ENCODE measurements around the gene OR4C15. TPM values are rescaled to one million over a fixed set of nuclear protein-coding genes. Genes with fewer than 3 reads are reported as not detected.

OR4C15 gene
- not detected for total RNA-seq
- polyA plus RNA-seq (ENCODE audit: insufficient read depth in 1 of 8, insufficient read length in 8 of 8, low replicate concordance in 1 of 8), result not detected
- long read RNA-seq, donor 1, result 0 reads
- long read RNA-seq, donor 2, result 0 reads
- long read RNA-seq, donor 3, result 0 reads
- long read RNA-seq, donor 4, result 0 reads
- long read RNA-seq, donor 5, result 0 reads
- long read RNA-seq, donor 6, result 0 reads
- long read RNA-seq, donor 7, result 0 reads
- long read RNA-seq, donor 8, result 0 reads
- long read RNA-seq, donor 9, result 0 reads
- long read RNA-seq, donor 10, result 0 reads
- long read RNA-seq, donor 11, result 0 reads

DNA sequence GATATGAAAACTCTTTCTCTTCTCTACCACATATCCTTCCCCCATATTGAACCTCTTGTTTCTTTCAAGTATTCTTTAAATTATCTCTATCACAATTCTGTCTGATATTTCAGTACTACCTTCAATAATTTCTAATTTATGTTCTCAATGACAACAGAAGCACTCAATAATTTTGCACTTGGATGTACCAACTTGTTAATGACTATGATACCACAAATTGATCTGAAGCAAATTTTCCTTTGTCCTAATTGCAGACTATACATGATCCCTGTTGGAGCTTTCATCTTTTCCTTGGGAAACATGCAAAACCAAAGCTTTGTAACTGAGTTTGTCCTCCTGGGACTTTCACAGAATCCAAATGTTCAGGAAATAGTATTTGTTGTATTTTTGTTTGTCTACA lies at the start of gene OR4C15:
Gene OR4C15 (plus strand): TSS at position 301 of the 400 bp plus-strand sequence. CDS start 0 bp downstream, at position 301.
- no peak within 1 kb of the TSS for H3K4me3 ChIP-seq (ENCODE audit: low read length)
- H3K4me1 ChIP-seq (ENCODE audit: control insufficient read depth, insufficient read depth, low read length), result no peaks in the 10 kb centered on the region
- H3K9me3 ChIP-seq (replicated peaks; ENCODE audit: control insufficient read depth, low read depth, low read length), result peaks cover 47% of the 10 kb centered on the region

DNA sequence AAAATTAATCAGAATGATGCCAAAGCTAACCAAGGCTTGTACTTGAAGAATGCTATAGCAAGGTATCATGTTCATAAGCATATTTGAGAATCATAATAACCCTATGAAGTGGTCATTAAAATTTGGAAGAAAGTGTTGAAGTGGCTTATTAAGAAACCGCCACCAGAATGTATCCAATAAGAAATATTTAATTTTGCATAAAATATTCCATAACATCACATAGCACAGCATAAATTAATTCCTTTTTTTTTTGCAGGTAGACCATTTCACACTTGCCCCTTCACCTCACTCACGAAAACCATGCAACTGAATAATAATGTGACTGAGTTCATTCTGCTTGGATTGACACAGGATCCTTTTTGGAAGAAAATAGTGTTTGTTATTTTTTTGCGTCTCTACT lies 17.6 kb downstream of the OR4C15 start, which contains the start of gene OR4C16:
Gene OR4C16 (plus strand): TSS at position 301 of the 400 bp plus-strand sequence. CDS start 0 bp downstream, at position 301.
- DNase-seq, result no peak
- peaks cover 22% of the 10 kb centered on the region for H3K9me3 ChIP-seq (replicated peaks; ENCODE audit: control insufficient read depth, low read depth, low read length)
- no peak within 1 kb of the TSS for H3K27ac ChIP-seq (ENCODE audit: low read length)
- H3K4me1 ChIP-seq (ENCODE audit: control insufficient read depth, insufficient read depth, low read length), result no peaks in the 10 kb centered on the region
- no peaks in the 10 kb centered on the region for H3K27me3 ChIP-seq (ENCODE audit: control insufficient read depth, insufficient read depth, low read length)
- WGBS (ENCODE audit: insufficient coverage), result no CpG with 5 or more reads among the region's 3 CpGs
- no peaks in the 10 kb centered on the region for H3K36me3 ChIP-seq (ENCODE audit: control insufficient read depth, insufficient read depth, low read length)
- no peak within 1 kb of the TSS for H3K4me3 ChIP-seq (ENCODE audit: low read length)

More for the DNA sequence above, at the start of gene OR4C15:
- Histone ChIP-seq H3K36me3 (ENCODE audit: control insufficient read depth, insufficient read depth, low read length) (no peaks in the 10 kb centered on the region), H3K27ac (ENCODE audit: low read length) (no peak within 1 kb of the TSS), H3K27me3 (ENCODE audit: control insufficient read depth, insufficient read depth, low read length) (no peaks in the 10 kb centered on the region)
- DNase-seq, result no peak

DNA sequence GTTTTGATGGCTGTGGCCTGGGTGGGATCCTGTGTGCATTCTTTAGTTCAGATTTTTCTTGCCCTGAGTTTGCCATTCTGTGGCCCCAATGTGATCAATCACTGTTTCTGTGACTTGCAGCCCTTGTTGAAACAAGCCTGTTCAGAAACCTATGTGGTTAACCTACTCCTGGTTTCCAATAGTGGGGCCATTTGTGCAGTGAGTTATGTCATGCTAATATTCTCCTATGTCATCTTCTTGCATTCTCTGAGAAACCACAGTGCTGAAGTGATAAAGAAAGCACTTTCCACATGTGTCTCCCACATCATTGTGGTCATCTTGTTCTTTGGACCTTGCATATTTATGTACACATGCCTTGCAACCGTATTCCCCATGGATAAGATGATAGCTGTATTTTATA lies 18.3 kb downstream of the OR4C15 start:
- DNase-seq, result no peak
- Histone ChIP-seq H3K4me3 (ENCODE audit: low read length) (no peak overlapping the region), H3K36me3 (ENCODE audit: control insufficient read depth, insufficient read depth, low read length) (no peaks in the 10 kb centered on the region), H3K4me1 (ENCODE audit: control insufficient read depth, insufficient read depth, low read length) (no peaks in the 10 kb centered on the region), H3K9me3 (replicated peaks; ENCODE audit: control insufficient read depth, low read depth, low read length) (peaks cover 28% of the 10 kb centered on the region), H3K27ac (ENCODE audit: low read length) (no peak overlapping the region), H3K27me3 (ENCODE audit: control insufficient read depth, insufficient read depth, low read length) (no peaks in the 10 kb centered on the region)
- WGBS (ENCODE audit: insufficient coverage), result no CpG with 5 or more reads among the region's 1 CpG

Other genes with a start within 250 kb of the OR4C15 start
- gene OR4A16, start 211.3 kb upstream of the OR4C15 start, total RNA-seq, result not detected
- not detected for gene OR4A16, start 211.3 kb upstream of the OR4C15 start, polyA plus RNA-seq (ENCODE audit: insufficient read depth in 1 of 8, insufficient read length in 8 of 8, low replicate concordance in 1 of 8)
- gene OR4A15, start 186.5 kb upstream of the OR4C15 start, total RNA-seq, result not detected
- gene OR4A15, start 186.5 kb upstream of the OR4C15 start, polyA plus RNA-seq (ENCODE audit: insufficient read depth in 1 of 8, insufficient read length in 8 of 8, low replicate concordance in 1 of 8), result not detected
- not detected for gene OR4C16, start 17.7 kb downstream of the OR4C15 start, total RNA-seq
- not detected for gene OR4C16, start 17.7 kb downstream of the OR4C15 start, polyA plus RNA-seq (ENCODE audit: insufficient read depth in 1 of 8, insufficient read length in 8 of 8, low replicate concordance in 1 of 8)
- gene OR4C11, start 53.2 kb downstream of the OR4C15 start, total RNA-seq, result not detected
- under 1 TPM in 1 of 8 donors, not detected in 7; 0.10 TPM for gene OR4C11, start 53.2 kb downstream of the OR4C15 start, polyA plus RNA-seq (ENCODE audit: insufficient read depth in 1 of 8, insufficient read length in 8 of 8, low replicate concordance in 1 of 8)
- gene OR4P4, start 80.6 kb downstream of the OR4C15 start, total RNA-seq, result not detected
- gene OR4P4, start 80.6 kb downstream of the OR4C15 start, polyA plus RNA-seq (ENCODE audit: insufficient read depth in 1 of 8, insufficient read length in 8 of 8, low replicate concordance in 1 of 8), result under 1 TPM in 5 of 8 donors, not detected in 3; 0.05 to 0.19 (median 0.08) TPM
- gene OR4S2, start 93.9 kb downstream of the OR4C15 start, total RNA-seq, result not detected
- gene OR4S2, start 93.9 kb downstream of the OR4C15 start, polyA plus RNA-seq (ENCODE audit: insufficient read depth in 1 of 8, insufficient read length in 8 of 8, low replicate concordance in 1 of 8), result not detected
- not detected for gene OR4C6, start 107.7 kb downstream of the OR4C15 start, total RNA-seq
- gene OR4C6, start 107.7 kb downstream of the OR4C15 start, polyA plus RNA-seq (ENCODE audit: insufficient read depth in 1 of 8, insufficient read length in 8 of 8, low replicate concordance in 1 of 8), result not detected
- gene OR5D13, start 219.0 kb downstream of the OR4C15 start, total RNA-seq, result not detected
- not detected for gene OR5D13, start 219.0 kb downstream of the OR4C15 start, polyA plus RNA-seq (ENCODE audit: insufficient read depth in 1 of 8, insufficient read length in 8 of 8, low replicate concordance in 1 of 8)
- gene OR5D14, start 241.1 kb downstream of the OR4C15 start, total RNA-seq, result not detected
- not detected for gene OR5D14, start 241.1 kb downstream of the OR4C15 start, polyA plus RNA-seq (ENCODE audit: insufficient read depth in 1 of 8, insufficient read length in 8 of 8, low replicate concordance in 1 of 8)